Sigmoid colon (tissue), 4 donors: ENCODE data around the gene SPNS2.

Experiments
- EP300 ChIP-seq, 4 donors: sonication (generic); formaldehyde crosslinking; IDR thresholded peaks; one replicate each; pipeline ENCODE4 v1.6.1; 2017; ENCODE audit warnings: antibody characterized with exemption in 4 of 4
- POLR2A ChIP-seq, 2 donors: fragments of 450-650 bp; IDR thresholded peaks; one replicate each; pipeline ENCODE4 v1.6.1; 2016; ENCODE audit warnings: antibody characterized with exemption in 2 of 2, mild to moderate bottlenecking in 2 of 2, moderate library complexity in 2 of 2
- POLR2AphosphoS5 ChIP-seq, 4 donors: sonication (generic); formaldehyde crosslinking; IDR thresholded peaks; one replicate each; pipeline ENCODE4 v1.6.1; 2017; ENCODE audit warnings: antibody characterized with exemption in 4 of 4
- TF ChIP-seq, protein P1 (sequence below), 4 experiments: fragments of 450-650 bp in 3 of 4; fragments of 200-600 bp in 1 of 4; IDR thresholded peaks; one replicate each; pipeline ENCODE4 v1.5.1; 2016 to 2019; ENCODE audit warnings: antibody characterized with exemption in 4 of 4, mild to moderate bottlenecking in 3 of 4, moderate library complexity in 2 of 4

- TF ChIP-seq, protein P1, sequence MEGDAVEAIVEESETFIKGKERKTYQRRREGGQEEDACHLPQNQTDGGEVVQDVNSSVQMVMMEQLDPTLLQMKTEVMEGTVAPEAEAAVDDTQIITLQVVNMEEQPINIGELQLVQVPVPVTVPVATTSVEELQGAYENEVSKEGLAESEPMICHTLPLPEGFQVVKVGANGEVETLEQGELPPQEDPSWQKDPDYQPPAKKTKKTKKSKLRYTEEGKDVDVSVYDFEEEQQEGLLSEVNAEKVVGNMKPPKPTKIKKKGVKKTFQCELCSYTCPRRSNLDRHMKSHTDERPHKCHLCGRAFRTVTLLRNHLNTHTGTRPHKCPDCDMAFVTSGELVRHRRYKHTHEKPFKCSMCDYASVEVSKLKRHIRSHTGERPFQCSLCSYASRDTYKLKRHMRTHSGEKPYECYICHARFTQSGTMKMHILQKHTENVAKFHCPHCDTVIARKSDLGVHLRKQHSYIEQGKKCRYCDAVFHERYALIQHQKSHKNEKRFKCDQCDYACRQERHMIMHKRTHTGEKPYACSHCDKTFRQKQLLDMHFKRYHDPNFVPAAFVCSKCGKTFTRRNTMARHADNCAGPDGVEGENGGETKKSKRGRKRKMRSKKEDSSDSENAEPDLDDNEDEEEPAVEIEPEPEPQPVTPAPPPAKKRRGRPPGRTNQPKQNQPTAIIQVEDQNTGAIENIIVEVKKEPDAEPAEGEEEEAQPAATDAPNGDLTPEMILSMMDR (IDR thresholded peaks at IDR 0.05) = no peak
- TF ChIP-seq POLR2A (IDR thresholded peaks at IDR 0.05) = no peak
- no peak for TF ChIP-seq POLR2AphosphoS5 (IDR thresholded peaks at IDR 0.05)
- no peak for TF ChIP-seq EP300 (IDR thresholded peaks at IDR 0.05)
These were observed 31.4 kb upstream of the SPNS2 start for GRCh38 chr17:4467287-4467686.
